ENCODE data around the gene SLC9A6.

SLC9A6 gene

DNA sequence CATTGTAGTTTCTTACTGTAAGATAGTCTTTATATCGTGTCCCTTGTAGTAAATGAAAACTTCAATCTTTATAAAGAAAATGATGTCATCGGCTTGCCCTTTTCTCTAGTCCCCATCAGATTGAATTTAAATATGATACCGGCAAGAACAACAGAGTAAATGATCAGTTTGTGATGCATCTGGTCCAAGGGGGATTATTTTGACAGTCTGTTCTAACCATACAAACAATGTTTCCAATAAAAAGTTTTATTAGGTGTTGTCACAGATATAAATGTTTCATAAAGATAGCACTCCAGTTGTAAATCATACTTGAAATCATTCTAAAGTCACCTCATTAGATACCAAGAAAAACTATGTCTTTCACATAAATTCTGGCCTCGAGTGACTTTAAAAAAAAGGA, 72.3 kb downstream of the SLC9A6 start (continued):
- peak; percentile 98 for TF ChIP-seq HIC1 (tag by site-specific recombination; IDR thresholded peaks at IDR 0.05)
- TF ChIP-seq ZBTB17 (tag by site-specific recombination; IDR thresholded peaks at IDR 0.05): no peak
- TF ChIP-seq ZXDB (tag by site-specific recombination; IDR thresholded peaks at IDR 0.05): peak; percentile 96
- TF ChIP-seq ZNF138 (tag by site-specific recombination; IDR thresholded peaks at IDR 0.05; ENCODE audit: borderline replicate concordance): no peak
- no peak; the same call in 1 of the 2 replicates for TF ChIP-seq SP3 (tag by site-specific recombination; IDR thresholded peaks at IDR 0.05)
- peak; percentile 80; the same call in 1 of the 2 replicates for TF ChIP-seq ZNF561 (tag by site-specific recombination; IDR thresholded peaks at IDR 0.05; ENCODE audit: borderline replicate concordance)
- TF ChIP-seq, protein P1, sequence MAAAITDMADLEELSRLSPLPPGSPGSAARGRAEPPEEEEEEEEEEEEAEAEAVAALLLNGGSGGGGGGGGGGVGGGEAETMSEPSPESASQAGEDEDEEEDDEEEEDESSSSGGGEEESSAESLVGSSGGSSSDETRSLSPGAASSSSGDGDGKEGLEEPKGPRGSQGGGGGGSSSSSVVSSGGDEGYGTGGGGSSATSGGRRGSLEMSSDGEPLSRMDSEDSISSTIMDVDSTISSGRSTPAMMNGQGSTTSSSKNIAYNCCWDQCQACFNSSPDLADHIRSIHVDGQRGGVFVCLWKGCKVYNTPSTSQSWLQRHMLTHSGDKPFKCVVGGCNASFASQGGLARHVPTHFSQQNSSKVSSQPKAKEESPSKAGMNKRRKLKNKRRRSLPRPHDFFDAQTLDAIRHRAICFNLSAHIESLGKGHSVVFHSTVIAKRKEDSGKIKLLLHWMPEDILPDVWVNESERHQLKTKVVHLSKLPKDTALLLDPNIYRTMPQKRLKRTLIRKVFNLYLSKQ (tag by site-specific recombination; IDR thresholded peaks at IDR 0.05; ENCODE audit: borderline replicate concordance): 0 out of 2 replicates have a peak, but pooled peaks have one; percentile 37
- peak; percentile 93 for TF ChIP-seq OSR2 (tag by site-specific recombination; IDR thresholded peaks at IDR 0.05)
- TF ChIP-seq KLF10 (tag by site-specific recombination; IDR thresholded peaks at IDR 0.05): peak; percentile 90
- TF ChIP-seq KLF9 (tag by site-specific recombination; IDR thresholded peaks at IDR 0.05; ENCODE audit: low read depth): no peak
- TF ChIP-seq ZBTB7A (tag by site-specific recombination; IDR thresholded peaks at IDR 0.05; ENCODE audit: low read depth): no peak
- no peak for TF ChIP-seq ZSCAN18 (tag by site-specific recombination; IDR thresholded peaks at IDR 0.05)
- TF ChIP-seq ZNF114 (tag by site-specific recombination; IDR thresholded peaks at IDR 0.05): no peak
- TF ChIP-seq ZNF324 (tag by site-specific recombination; IDR thresholded peaks at IDR 0.05): peak; percentile 53; the same call in 1 of the 2 replicates
- TF ChIP-seq ZNF501 (tag by site-specific recombination; IDR thresholded peaks at IDR 0.05): no peak
- TF ChIP-seq ZNF670 (tag by site-specific recombination; IDR thresholded peaks at IDR 0.05; ENCODE audit: low read depth): no peak
- no peak for TF ChIP-seq ZNF777 (tag by site-specific recombination; IDR thresholded peaks at IDR 0.05; ENCODE audit: borderline replicate concordance)
- TF ChIP-seq OVOL3 (tag by site-specific recombination; IDR thresholded peaks at IDR 0.05): peak; percentile 94
- peak; percentile 39 for TF ChIP-seq ZBTB8A (tag by site-specific recombination; IDR thresholded peaks at IDR 0.05)
- no peak for TF ChIP-seq ZIC2 (tag by site-specific recombination; IDR thresholded peaks at IDR 0.05)
- peak; percentile 69 for TF ChIP-seq ZNF146 (tag by site-specific recombination; IDR thresholded peaks at IDR 0.05)
- TF ChIP-seq ZNF449 (tag by site-specific recombination; IDR thresholded peaks at IDR 0.05): peak; percentile 75
- TF ChIP-seq, protein P2, sequence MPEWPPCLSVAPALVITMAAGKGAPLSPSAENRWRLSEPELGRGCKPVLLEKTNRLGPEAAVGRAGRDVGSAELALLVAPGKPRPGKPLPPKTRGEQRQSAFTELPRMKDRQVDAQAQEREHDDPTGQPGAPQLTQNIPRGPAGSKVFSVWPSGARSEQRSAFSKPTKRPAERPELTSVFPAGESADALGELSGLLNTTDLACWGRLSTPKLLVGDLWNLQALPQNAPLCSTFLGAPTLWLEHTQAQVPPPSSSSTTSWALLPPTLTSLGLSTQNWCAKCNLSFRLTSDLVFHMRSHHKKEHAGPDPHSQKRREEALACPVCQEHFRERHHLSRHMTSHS (tag by site-specific recombination; IDR thresholded peaks at IDR 0.05): peak; percentile 92
- peak; percentile 11; the same call in 1 of the 2 replicates for TF ChIP-seq ZNF362 (tag by site-specific recombination; IDR thresholded peaks at IDR 0.05)
- no peak; the same call in 1 of the 2 replicates for TF ChIP-seq SP2 (tag by site-specific recombination; IDR thresholded peaks at IDR 0.05)
- TF ChIP-seq ZNF747 (tag by site-specific recombination; IDR thresholded peaks at IDR 0.05): no peak
- peak; percentile 92 for TF ChIP-seq ZNF391 (tag by site-specific recombination; IDR thresholded peaks at IDR 0.05; ENCODE audit: borderline replicate concordance, low read depth)
- TF ChIP-seq ZNF175 (tag by site-specific recombination; IDR thresholded peaks at IDR 0.05): no peak
- 0 out of 2 replicates have a peak, but pooled peaks have one; percentile 18 for TF ChIP-seq ZNF558 (tag by site-specific recombination; IDR thresholded peaks at IDR 0.05)
- no peak for TF ChIP-seq ZNF121 (tag by site-specific recombination; IDR thresholded peaks at IDR 0.05)
- no peak for TF ChIP-seq ZNF132 (tag by site-specific recombination; IDR thresholded peaks at IDR 0.05; ENCODE audit: borderline replicate concordance)
- peak; percentile 90 for TF ChIP-seq KLF8 (tag by site-specific recombination; IDR thresholded peaks at IDR 0.05)
- TF ChIP-seq ZNF221 (tag by site-specific recombination; IDR thresholded peaks at IDR 0.05; ENCODE audit: borderline replicate concordance): no peak
- TF ChIP-seq MYNN (tag by site-specific recombination; IDR thresholded peaks at IDR 0.05; ENCODE audit: borderline replicate concordance): no peak
